Smooth muscle cell (in vitro differentiated cells): ENCODE measurements around the gene USP44. TPM values are rescaled to one million over a fixed set of nuclear protein-coding genes. Genes with fewer than 3 reads are reported as not detected.
"Not testable (repeated sequence)": the region's sequence is repeated elsewhere in the genome, so short reads cannot be mapped to it uniquely, and the experiment has no call there.

Experiments used
- DNase-seq: peaks from one replicate; lab custom pipeline; 2025; ENCODE audit not compliant: unreplicated experiment; lab: John Stamatoyannopoulos, UW
- H2AFZ ChIP-seq: fragments of 200-600 bp; sonication (generic); 2 replicates; pipeline ENCODE4 v1.6.0; 2016; ENCODE audit warnings: antibody characterized with exemption, low read depth, mild to moderate bottlenecking
- H3F3A ChIP-seq: fragments of 200-600 bp; sonication (generic); 2 replicates; pipeline ENCODE4 v1.6.0; 2017; ENCODE audit warnings: antibody characterized with exemption, low read depth
- H3K27ac ChIP-seq: fragments of 200-600 bp; sonication (generic); 2 replicates; pipeline ENCODE4 v1.5.1; 2016; ENCODE audit warnings: low read depth, mild to moderate bottlenecking
- H3K27me3 ChIP-seq: fragments of 200-600 bp; sonication (generic); 2 replicates; pipeline ENCODE4 v1.6.1; 2016; ENCODE audit warnings: low read depth, mild to moderate bottlenecking
- H3K36me3 ChIP-seq: fragments of 200-600 bp; sonication (generic); 2 replicates; pipeline ENCODE4 v1.5.1; 2016; ENCODE audit warnings: low read depth
- H3K4me1 ChIP-seq: fragments of 200-600 bp; sonication (generic); 2 replicates; pipeline ENCODE4 v1.5.1; 2016; ENCODE audit warnings: low read depth
- H3K4me2 ChIP-seq: fragments of 200-600 bp; sonication (generic); 2 replicates; pipeline ENCODE4 v1.6.0; 2016; ENCODE audit warnings: mild to moderate bottlenecking
- H3K4me3 ChIP-seq: fragments of 200-600 bp; sonication (generic); 2 replicates; pipeline ENCODE4 v1.5.1; 2016; ENCODE audit warnings: mild to moderate bottlenecking
- H3K79me2 ChIP-seq: fragments of 200-600 bp; sonication (generic); 2 replicates; pipeline ENCODE4 v1.6.0; 2016; ENCODE audit warnings: low read depth, mild to moderate bottlenecking
- H3K9ac ChIP-seq: fragments of 200-600 bp; sonication (generic); 2 replicates; pipeline ENCODE4 v1.6.0; 2016; ENCODE audit warnings: low read depth
- H3K9me3 ChIP-seq: fragments of 200-600 bp; sonication (generic); replicated peaks from 2 replicates; pipeline ENCODE4 v1.5.1; 2016; ENCODE audit warnings: low read depth
- H4K20me1 ChIP-seq: fragments of 200-600 bp; sonication (generic); 2 replicates; pipeline ENCODE4 v1.6.0; 2016; ENCODE audit warnings: low read depth
- WGBS: methylation state at CpG from one replicate; pipeline ENCODE4 v1.1.7; 2016; ENCODE audit warnings: low lambda C conversion rate; 5-methylcytosine and 5-hydroxymethylcytosine counted together
- polyA plus RNA-seq: library from polyadenylated mRNA; unstranded; fragments of >200 nt; fragmentation: Nextera tagmentation; extraction: Ambion mirVana; gene quantifications from 2 replicates; pipeline ENCODE4 v1.2.1, GENCODE V29; 2016
- total RNA-seq: library from RNA; depleted of rRNA; stranded (reverse); fragments of >200 nt; gene quantifications from 2 replicates; pipeline ENCODE4 v1.2.3, GENCODE V29; 2014
- TF ChIP-seq, protein P1 (sequence below): fragments of 200-600 bp; sonication (generic); IDR thresholded peaks from 2 replicates; pipeline ENCODE4 v1.5.1; 2017; ENCODE audit warnings: borderline replicate concordance, mild to moderate bottlenecking, antibody characterized with exemption; ENCODE audit not compliant: insufficient read depth, poor library complexity, severe bottlenecking

Gene USP44
- total and polyA plus RNA-seq, 2 experiments from 2014 or later = 0.10 TPM; not detected in 1

DNA sequence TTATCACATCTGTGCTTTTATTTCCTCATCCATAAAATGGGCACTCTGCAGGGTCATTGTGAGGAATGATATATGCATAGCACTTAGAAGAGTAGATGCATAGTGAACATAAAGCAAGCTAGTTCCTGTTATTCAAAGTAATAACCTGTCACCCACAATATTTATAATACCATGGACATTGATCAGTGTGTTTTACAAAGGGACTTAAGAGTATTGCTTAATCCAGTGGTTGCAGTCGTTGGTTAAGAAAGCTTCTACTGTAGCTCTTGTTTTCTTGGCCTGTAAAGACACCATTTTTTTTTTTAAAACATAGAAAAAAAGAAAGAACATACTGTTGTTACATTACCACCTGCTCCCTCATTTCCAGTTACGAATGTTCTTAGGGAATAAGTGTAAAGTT is 64.3 kb downstream of the USP44 start:
- Histone ChIP-seq H3K36me3 (peaks cover 20% of the 10 kb centered on the region), H3K9ac (no peak overlapping the region)

DNA sequence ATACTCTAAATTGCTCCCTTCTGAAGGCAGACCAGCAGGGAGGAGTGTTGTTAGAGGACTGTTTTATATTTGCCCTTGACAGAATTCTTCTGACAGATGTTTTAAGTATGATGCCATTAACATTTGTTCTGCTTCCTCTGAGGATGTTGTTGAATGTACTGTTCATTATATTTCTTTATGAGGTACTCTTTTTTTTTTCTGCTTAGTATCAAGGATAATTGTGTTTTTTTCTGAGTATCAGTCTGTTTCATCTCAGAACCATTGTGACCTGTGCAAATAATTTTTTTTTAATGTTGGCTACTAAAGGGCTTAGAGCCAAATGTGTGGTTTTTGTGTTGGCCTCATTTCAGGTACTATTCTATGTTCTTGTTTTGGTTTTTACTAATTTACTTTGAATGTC is 66.8 kb downstream of the USP44 start:
- H3K4me3 ChIP-seq = no peak overlapping the region
- H2AFZ ChIP-seq = no peak overlapping the region
- no peak for DNase-seq
- H3K27me3 ChIP-seq = no peaks in the 10 kb centered on the region
- H3K27ac ChIP-seq = no peak overlapping the region
- H3K36me3 ChIP-seq = peaks cover 24% of the 10 kb centered on the region
- peaks cover 77% of the 10 kb centered on the region for H3K79me2 ChIP-seq
- H3F3A ChIP-seq = no peaks in the 10 kb centered on the region
- peaks cover 59% of the 10 kb centered on the region for H4K20me1 ChIP-seq
- H3K4me1 ChIP-seq = no peaks in the 10 kb centered on the region
- H3K9ac ChIP-seq = no peak overlapping the region
- H3K4me2 ChIP-seq = no peak overlapping the region
- no peaks in the 10 kb centered on the region for H3K9me3 ChIP-seq
- TF ChIP-seq, protein P1, sequence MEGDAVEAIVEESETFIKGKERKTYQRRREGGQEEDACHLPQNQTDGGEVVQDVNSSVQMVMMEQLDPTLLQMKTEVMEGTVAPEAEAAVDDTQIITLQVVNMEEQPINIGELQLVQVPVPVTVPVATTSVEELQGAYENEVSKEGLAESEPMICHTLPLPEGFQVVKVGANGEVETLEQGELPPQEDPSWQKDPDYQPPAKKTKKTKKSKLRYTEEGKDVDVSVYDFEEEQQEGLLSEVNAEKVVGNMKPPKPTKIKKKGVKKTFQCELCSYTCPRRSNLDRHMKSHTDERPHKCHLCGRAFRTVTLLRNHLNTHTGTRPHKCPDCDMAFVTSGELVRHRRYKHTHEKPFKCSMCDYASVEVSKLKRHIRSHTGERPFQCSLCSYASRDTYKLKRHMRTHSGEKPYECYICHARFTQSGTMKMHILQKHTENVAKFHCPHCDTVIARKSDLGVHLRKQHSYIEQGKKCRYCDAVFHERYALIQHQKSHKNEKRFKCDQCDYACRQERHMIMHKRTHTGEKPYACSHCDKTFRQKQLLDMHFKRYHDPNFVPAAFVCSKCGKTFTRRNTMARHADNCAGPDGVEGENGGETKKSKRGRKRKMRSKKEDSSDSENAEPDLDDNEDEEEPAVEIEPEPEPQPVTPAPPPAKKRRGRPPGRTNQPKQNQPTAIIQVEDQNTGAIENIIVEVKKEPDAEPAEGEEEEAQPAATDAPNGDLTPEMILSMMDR = no peak

More for the DNA sequence above, 64.3 kb downstream of the USP44 start:
- H4K20me1 ChIP-seq = peaks cover 34% of the 10 kb centered on the region
- no peaks in the 10 kb centered on the region for H3K9me3 ChIP-seq
- 91% methylated on average over 2 of the region's 2 CpGs for WGBS
- H3K4me3 ChIP-seq = no peak overlapping the region
- H3F3A ChIP-seq = no peaks in the 10 kb centered on the region
- no peak overlapping the region for H3K27ac ChIP-seq
- H3K27me3 ChIP-seq = no peaks in the 10 kb centered on the region
- no peak overlapping the region for H3K4me2 ChIP-seq
- TF ChIP-seq, protein P1 = no peak
- H3K79me2 ChIP-seq = peaks cover 61% of the 10 kb centered on the region
- DNase-seq = no peak
- H2AFZ ChIP-seq = no peak overlapping the region
- H3K4me1 ChIP-seq = no peaks in the 10 kb centered on the region

DNA sequence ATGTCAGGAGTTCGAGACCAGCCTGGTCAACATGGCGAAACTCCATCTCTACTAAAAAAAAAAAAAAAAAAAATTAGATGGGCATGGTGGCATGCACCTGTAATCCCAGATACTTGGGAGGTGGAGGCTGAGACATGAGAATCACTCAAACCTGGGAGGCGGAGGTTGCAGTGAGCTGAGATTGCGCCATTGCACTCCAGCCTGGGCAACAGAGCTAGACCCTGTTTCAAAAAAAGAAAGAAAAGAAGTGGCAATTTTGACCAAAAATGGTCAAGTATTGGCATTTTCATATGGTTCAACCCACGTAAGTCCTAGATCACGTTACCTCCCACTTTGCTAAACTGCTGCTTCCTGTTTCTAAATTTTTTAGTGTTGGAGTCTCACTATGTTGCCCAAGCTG is 68.7 kb downstream of the USP44 start:
- H3F3A ChIP-seq, H3K27me3 ChIP-seq, H2AFZ ChIP-seq, H3K4me2 ChIP-seq, H3K4me1 ChIP-seq, H3K4me3 ChIP-seq, H3K9ac ChIP-seq, DNase-seq, H3K9me3 ChIP-seq, H3K27ac ChIP-seq: not testable (repeated sequence)
- peaks cover 89% of the 10 kb centered on the region for H3K79me2 ChIP-seq
- peaks cover 78% of the 10 kb centered on the region for H4K20me1 ChIP-seq
- peaks cover 21% of the 10 kb centered on the region for H3K36me3 ChIP-seq
- whole genome bisulfite sequencing = 99% methylated on average over 6 of the region's 6 CpGs

DNA sequence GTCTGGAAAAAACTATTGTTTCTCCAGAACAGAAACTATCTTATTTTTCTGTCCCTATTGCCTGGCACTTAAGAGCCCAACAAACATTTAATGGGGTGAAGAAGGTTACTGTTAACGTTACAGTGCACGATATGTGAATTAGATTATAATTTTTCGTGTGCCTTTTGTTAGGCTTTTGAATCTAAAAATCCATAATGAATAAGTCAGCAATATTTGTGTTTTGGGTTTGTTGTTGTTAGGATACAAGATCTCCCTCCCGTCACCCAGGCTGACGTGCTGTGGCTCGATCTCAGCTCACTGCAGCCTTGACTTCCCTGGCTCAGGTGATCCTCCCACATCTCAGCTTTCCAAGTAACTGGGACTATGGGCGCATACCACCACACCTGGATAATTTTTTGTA is 69.4 kb downstream of the USP44 start:
- Histone ChIP-seq H3K9ac (no peak overlapping the region), H3K27ac (no peak overlapping the region), H3K79me2 (peaks cover 89% of the 10 kb centered on the region), H3K4me1 (no peaks in the 10 kb centered on the region), H3K36me3 (peaks cover 16% of the 10 kb centered on the region), H3K27me3 (no peaks in the 10 kb centered on the region), H4K20me1 (peaks cover 76% of the 10 kb centered on the region), H3K9me3 (no peaks in the 10 kb centered on the region), H3F3A (no peaks in the 10 kb centered on the region), H2AFZ (no peak overlapping the region), H3K4me2 (no peak overlapping the region), H3K4me3 (no peak overlapping the region)
- TF ChIP-seq, protein P1 = no peak
- 93% methylated on average over 7 of the region's 7 CpGs for WGBS
- no peak for DNase-seq
